ENCODE results near the gene APOH.

GRCh38 chr17:66210208-66210574, 19.0 kb downstream of the APOH start:
- TF ChIP-seq CTCF (IDR thresholded peaks at IDR 0.05) = no peak
- TF ChIP-seq POLR2A (IDR thresholded peaks at IDR 0.05) = no peak
- TF ChIP-seq POLR2AphosphoS5 (IDR thresholded peaks at IDR 0.05) = no peak
